ENCODE measurements around the gene LILRA2.

DNA sequence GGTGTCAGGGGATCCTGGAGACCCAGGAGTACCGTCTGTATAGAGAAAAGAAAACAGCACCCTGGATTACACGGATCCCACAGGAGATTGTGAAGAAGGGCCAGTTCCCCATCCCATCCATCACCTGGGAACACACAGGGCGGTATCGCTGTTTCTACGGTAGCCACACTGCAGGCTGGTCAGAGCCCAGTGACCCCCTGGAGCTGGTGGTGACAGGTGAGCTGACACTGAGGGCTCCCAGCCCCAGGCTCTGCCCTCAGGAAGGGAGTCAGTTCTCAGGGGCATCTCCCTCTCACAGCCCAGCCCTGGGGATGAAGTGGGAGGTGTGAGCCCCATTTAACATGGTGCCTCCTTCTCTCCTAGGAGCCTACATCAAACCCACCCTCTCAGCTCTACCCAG, 21.1 kb downstream of the LILRA2 start:
- TF ChIP-seq, protein P1, sequence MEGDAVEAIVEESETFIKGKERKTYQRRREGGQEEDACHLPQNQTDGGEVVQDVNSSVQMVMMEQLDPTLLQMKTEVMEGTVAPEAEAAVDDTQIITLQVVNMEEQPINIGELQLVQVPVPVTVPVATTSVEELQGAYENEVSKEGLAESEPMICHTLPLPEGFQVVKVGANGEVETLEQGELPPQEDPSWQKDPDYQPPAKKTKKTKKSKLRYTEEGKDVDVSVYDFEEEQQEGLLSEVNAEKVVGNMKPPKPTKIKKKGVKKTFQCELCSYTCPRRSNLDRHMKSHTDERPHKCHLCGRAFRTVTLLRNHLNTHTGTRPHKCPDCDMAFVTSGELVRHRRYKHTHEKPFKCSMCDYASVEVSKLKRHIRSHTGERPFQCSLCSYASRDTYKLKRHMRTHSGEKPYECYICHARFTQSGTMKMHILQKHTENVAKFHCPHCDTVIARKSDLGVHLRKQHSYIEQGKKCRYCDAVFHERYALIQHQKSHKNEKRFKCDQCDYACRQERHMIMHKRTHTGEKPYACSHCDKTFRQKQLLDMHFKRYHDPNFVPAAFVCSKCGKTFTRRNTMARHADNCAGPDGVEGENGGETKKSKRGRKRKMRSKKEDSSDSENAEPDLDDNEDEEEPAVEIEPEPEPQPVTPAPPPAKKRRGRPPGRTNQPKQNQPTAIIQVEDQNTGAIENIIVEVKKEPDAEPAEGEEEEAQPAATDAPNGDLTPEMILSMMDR (IDR thresholded peaks at IDR 0.05), result no peak
- TF ChIP-seq POLR2A (IDR thresholded peaks at IDR 0.05), result no peak

All from uterus (tissue), 2 donors.